HL-60/S4 treated with retinoic acid at 250 ng/mL for 4 days and 3 days (cell line): ENCODE results near the gene TAF4.

Experiments used
- in situ Hi-C: fragments of 300-500 bp; cut with MboI; formaldehyde crosslinking; loops from 2 replicates; pipeline ENCODE4 v1.7.0; 2022; ENCODE audit warnings: low sequenced_read_pairs

Gene TAF4

GRCh38 chr20:62044631-62045030, 21.1 kb downstream of the TAF4 start:
- in situ Hi-C loops: no loop called here

GRCh38 chr20:62043131-62043914, 22.4 kb downstream of the TAF4 start:
- in situ Hi-C loops: no loop called here

GRCh38 chr20:62042025-62042820, 23.5 kb downstream of the TAF4 start:
- in situ Hi-C loops: no loop called here

GRCh38 chr20:62040933-62041332, 24.7 kb downstream of the TAF4 start:
- in situ Hi-C loops: no loop called here

GRCh38 chr20:62040381-62040922, 25.2 kb downstream of the TAF4 start:
- in situ Hi-C loops: no loop called here

GRCh38 chr20:62039738-62040137, 25.9 kb downstream of the TAF4 start:
- in situ Hi-C loops: no loop called here

GRCh38 chr20:62032609-62033368, 32.9 kb downstream of the TAF4 start:
- in situ Hi-C loops: no loop called here

- in situ Hi-C loops: no loop called here
Measured at GRCh38 chr20:62031462-62032092, 34.1 kb downstream of the TAF4 start.

- in situ Hi-C loops: no loop called here
Measured at GRCh38 chr20:62030834-62031434, 34.7 kb downstream of the TAF4 start.

GRCh38 chr20:62030357-62030756, 35.3 kb downstream of the TAF4 start:
- in situ Hi-C loops: no loop called here

- in situ Hi-C loops: no loop called here
Measured at GRCh38 chr20:62029949-62030348, 35.7 kb downstream of the TAF4 start.

GRCh38 chr20:62029296-62029695, 36.4 kb downstream of the TAF4 start:
- in situ Hi-C loops: no loop called here

GRCh38 chr20:62028384-62028783, 37.3 kb downstream of the TAF4 start:
- in situ Hi-C loops: no loop called here

GRCh38 chr20:62027698-62028321, 37.9 kb downstream of the TAF4 start:
- in situ Hi-C loops: no loop called here

- in situ Hi-C loops: no loop called here
Measured at GRCh38 chr20:62027116-62027515, 38.6 kb downstream of the TAF4 start.

GRCh38 chr20:62026564-62026856, 39.2 kb downstream of the TAF4 start:
- in situ Hi-C loops: no loop called here

- in situ Hi-C loops: no loop called here
Measured at GRCh38 chr20:62025832-62026563, 39.7 kb downstream of the TAF4 start.

GRCh38 chr20:62025394-62025793, 40.3 kb downstream of the TAF4 start:
- in situ Hi-C loops: no loop called here

GRCh38 chr20:62023935-62024334, 41.7 kb downstream of the TAF4 start:
- in situ Hi-C loops: no loop called here
